Liver (tissue), 3 donors: ENCODE data around the gene PRR5L.
"Not testable (repeated sequence)": the region's sequence is repeated elsewhere in the genome, so short reads cannot be mapped to it uniquely, and the experiment has no call there.

Experiments
- EGR1 ChIP-seq, 2 donors: IDR thresholded peaks; 2 replicates each; pipeline ENCODE4 v1.6.1; 2016 to 2018; ENCODE audit warnings: antibody characterized with exemption in 2 of 2, low read depth in 2 of 2
- HNF4G ChIP-seq: IDR thresholded peaks from 2 replicates; pipeline ENCODE4 v1.6.1; 2016; ENCODE audit warnings: antibody characterized with exemption
- JUND ChIP-seq, 2 donors: IDR thresholded peaks; 2 replicates each; pipeline ENCODE4 v1.6.1; 2016; ENCODE audit warnings: antibody characterized with exemption in 2 of 2
- SP1 ChIP-seq: IDR thresholded peaks from 2 replicates; pipeline ENCODE4 v1.6.1; 2018; ENCODE audit warnings: antibody characterized with exemption, mild to moderate bottlenecking
- YY1 ChIP-seq: IDR thresholded peaks from 2 replicates; pipeline ENCODE4 v1.6.1; 2016; ENCODE audit warnings: antibody characterized with exemption, mild to moderate bottlenecking
- TF ChIP-seq, protein P1 (sequence below): fragments of 150-350 bp; IDR thresholded peaks from 2 replicates; pipeline ENCODE4 v1.5.1; 2017; ENCODE audit warnings: improper control_type of control experiment, low read depth, low read length; ENCODE audit not compliant: missing input control
- TF ChIP-seq, protein P2 (sequence below): IDR thresholded peaks from 2 replicates; pipeline ENCODE4 v1.6.1; 2016; ENCODE audit warnings: antibody characterized with exemption, mild to moderate bottlenecking
- donor health status: healthy.
- donor health status: healthy.

DNA sequence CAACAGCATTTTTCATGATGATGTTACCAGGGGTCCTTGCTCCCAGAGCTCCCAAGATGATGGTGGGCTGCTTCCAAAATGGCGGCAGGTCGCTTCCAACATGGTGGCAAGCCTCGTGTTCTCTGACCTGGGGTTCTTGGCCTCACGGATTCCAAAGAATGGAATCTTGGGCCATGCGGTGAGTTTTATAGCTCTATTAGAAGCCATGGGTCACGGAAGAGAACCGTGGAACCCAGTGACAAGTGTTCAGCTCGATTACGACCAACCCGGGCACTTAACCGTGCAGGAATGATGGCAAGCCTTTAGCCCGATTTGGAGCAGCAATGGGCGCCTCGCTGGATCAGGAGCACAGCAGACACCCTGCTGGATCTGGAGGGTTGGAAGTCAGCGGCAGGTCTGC lies 28.9 kb downstream of the PRR5L start:
- TF ChIP-seq, protein P1, sequence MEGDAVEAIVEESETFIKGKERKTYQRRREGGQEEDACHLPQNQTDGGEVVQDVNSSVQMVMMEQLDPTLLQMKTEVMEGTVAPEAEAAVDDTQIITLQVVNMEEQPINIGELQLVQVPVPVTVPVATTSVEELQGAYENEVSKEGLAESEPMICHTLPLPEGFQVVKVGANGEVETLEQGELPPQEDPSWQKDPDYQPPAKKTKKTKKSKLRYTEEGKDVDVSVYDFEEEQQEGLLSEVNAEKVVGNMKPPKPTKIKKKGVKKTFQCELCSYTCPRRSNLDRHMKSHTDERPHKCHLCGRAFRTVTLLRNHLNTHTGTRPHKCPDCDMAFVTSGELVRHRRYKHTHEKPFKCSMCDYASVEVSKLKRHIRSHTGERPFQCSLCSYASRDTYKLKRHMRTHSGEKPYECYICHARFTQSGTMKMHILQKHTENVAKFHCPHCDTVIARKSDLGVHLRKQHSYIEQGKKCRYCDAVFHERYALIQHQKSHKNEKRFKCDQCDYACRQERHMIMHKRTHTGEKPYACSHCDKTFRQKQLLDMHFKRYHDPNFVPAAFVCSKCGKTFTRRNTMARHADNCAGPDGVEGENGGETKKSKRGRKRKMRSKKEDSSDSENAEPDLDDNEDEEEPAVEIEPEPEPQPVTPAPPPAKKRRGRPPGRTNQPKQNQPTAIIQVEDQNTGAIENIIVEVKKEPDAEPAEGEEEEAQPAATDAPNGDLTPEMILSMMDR: not testable (repeated sequence)
- TF ChIP-seq, protein P2, sequence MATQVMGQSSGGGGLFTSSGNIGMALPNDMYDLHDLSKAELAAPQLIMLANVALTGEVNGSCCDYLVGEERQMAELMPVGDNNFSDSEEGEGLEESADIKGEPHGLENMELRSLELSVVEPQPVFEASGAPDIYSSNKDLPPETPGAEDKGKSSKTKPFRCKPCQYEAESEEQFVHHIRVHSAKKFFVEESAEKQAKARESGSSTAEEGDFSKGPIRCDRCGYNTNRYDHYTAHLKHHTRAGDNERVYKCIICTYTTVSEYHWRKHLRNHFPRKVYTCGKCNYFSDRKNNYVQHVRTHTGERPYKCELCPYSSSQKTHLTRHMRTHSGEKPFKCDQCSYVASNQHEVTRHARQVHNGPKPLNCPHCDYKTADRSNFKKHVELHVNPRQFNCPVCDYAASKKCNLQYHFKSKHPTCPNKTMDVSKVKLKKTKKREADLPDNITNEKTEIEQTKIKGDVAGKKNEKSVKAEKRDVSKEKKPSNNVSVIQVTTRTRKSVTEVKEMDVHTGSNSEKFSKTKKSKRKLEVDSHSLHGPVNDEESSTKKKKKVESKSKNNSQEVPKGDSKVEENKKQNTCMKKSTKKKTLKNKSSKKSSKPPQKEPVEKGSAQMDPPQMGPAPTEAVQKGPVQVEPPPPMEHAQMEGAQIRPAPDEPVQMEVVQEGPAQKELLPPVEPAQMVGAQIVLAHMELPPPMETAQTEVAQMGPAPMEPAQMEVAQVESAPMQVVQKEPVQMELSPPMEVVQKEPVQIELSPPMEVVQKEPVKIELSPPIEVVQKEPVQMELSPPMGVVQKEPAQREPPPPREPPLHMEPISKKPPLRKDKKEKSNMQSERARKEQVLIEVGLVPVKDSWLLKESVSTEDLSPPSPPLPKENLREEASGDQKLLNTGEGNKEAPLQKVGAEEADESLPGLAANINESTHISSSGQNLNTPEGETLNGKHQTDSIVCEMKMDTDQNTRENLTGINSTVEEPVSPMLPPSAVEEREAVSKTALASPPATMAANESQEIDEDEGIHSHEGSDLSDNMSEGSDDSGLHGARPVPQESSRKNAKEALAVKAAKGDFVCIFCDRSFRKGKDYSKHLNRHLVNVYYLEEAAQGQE: not testable (repeated sequence)
- TF ChIP-seq EGR1 (IDR thresholded peaks at IDR 0.05; ENCODE audit: low read depth in 2 of 2); SP1; YY1; HNF4G; JUND (IDR thresholded peaks at IDR 0.05): not testable (repeated sequence)
